K562 treated with DMSO at 1 percent for 48 hours (cell line): Measurements from ENCODE around the gene CDKN3. TPM values are rescaled to one million over a fixed set of nuclear protein-coding genes. Genes with fewer than 3 reads are reported as not detected.

Experiments
- total RNA-seq: library from RNA; unstranded; fragments of 300-600 nt; gene quantifications from 2 replicates; pipeline ENCODE4 v1.2.3, GENCODE V29; 2022; ENCODE audit warnings: low replicate concordance; ENCODE audit errors: extremely low read depth

The CDKN3 gene, protein sequence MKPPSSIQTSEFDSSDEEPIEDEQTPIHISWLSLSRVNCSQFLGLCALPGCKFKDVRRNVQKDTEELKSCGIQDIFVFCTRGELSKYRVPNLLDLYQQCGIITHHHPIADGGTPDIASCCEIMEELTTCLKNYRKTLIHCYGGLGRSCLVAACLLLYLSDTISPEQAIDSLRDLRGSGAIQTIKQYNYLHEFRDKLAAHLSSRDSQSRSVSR
- not detected in 2 replicates for total RNA-seq

DNA sequence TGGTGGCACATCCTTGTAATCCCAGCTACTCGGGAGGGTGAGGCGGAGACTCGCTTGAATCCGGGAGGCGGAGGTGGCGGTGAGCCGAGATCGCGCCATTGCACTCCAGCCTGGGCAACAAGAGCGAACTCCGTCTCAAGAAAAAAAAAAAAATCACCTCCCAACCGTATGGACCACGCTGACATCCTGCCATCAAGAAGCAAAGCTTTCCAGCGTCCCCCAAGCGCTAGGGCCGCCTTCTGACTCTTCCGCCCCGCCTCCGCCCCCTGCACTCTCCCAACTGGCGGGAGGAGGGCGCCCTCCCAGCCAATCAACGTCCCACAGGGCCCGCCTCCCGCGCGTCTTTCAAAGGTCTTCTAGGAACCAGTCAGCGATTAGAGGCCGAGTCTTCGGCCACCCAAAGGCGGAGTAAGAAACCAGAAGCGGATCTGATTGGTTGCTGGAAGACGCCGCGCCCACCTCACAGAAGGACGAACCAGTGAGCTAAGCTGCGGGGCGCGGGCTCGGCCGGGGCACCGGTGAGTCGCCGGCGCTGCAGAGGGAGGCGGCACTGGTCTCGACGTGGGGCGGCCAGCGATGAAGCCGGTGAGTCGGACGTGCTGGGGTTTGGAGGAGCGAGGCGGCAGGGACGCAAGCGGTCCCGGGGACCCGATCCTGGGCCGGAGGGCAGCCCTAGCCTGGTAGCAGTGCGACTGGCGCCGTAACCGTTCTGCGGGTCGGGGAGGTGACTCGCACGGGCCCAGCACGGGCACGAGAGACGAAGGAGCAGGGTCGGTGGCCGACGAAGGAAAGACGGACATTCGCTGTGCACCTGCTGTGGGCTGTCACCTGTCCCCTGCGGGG is at the start of gene CDKN3:
Gene CDKN3, plus strand, starts transcription at position 515 of the 843 bp plus-strand sequence. Its CDS starts 62 bp downstream, at position 577.

DNA sequence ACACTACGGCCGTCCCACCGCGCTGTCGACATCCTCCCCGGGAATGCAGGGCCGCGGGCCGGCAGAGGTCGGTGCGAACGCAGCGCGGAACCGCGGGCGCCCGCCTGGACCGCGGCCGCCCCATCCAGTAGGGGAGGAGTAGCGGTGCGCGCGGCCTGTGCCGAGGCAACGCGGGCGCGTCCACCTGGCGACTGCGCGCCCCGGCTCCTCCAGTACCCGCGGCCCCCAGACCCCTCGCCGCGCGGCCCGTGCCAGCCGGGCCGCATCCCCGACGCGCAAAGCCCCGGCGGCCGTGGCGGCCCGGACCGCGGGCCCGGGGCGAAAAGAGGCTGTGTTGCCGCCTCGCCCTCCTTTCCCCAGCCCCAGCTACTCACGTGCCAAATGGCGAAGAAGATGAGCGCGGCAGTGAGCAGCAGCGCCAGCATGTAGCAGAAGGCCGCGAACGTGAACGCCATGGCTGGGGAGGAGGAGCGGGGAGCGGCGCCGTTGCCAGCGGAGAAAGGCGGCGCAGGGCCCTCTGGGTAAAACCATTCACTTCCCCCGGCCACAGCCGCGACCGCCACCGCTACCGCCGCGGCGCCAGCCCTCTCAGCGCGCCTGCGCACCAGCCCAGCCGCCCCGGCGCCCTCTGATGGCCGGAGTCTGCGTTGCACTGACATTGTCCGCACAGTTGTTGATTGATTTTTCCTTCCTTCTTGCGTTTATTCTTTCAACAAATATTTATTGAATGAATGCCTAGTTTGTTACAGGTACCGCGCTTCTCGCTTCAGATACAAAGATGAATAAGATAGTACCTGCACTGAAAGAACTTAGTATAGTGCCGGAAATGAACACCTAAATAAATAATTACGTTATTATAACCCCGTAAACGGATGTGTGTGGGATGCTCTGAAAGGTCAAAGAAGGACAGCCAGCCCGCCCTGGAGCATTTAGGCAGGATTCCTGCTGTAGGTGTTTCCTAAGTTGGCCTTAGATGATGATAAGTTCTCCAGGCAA is 44.4 kb downstream of the CDKN3 start, which contains the start of gene CNIH1:
Gene CNIH1, minus strand, starts transcription at position 502 of the 996 bp plus-strand sequence. Its CDS starts 47 bp downstream, at position 455.

Other genes starting within 250 kb of the CDKN3 start
- not detected in 2 replicates for gene CNIH1, start 44.4 kb downstream of the CDKN3 start, total RNA-seq
- gene GMFB, start 92.0 kb downstream of the CDKN3 start, total RNA-seq = not detected in 2 replicates
- gene CGRRF1, start 112.9 kb downstream of the CDKN3 start, total RNA-seq = not detected in 2 replicates
- gene SAMD4A, start 170.1 kb downstream of the CDKN3 start, total RNA-seq = not detected in 2 replicates